Measurements from ENCODE around the gene ZMYND8. TPM values are rescaled to one million over a fixed set of nuclear protein-coding genes. Genes with fewer than 3 reads are reported as not detected.
"Not testable (repeated sequence)": the region's sequence is repeated elsewhere in the genome, so short reads cannot be mapped to it uniquely, and the experiment has no call there.

The ZMYND8 gene
- polyA plus RNA-seq, 3 donors: 41.8 to 44.2 (median 43.6) TPM

- DNase-seq (ENCODE audit: extremely low read depth in 1 of 11, low read depth in 9 of 11, low spot score in 4 of 11): peak in 6 of 11 donors; percentile 11 to 38 (median 29)
Measured at GRCh38 chr20:47205577-47206123, 150.8 kb downstream of the ZMYND8 start.

GRCh38 chr20:47204850-47205122 lies 151.7 kb downstream of the ZMYND8 start:
- DNase-seq (ENCODE audit: extremely low read depth in 1 of 11, low read depth in 9 of 11, low spot score in 4 of 11): not testable (repeated sequence)

- DNase-seq (ENCODE audit: extremely low read depth in 1 of 11, low read depth in 9 of 11, low spot score in 4 of 11): no peak
Measured at GRCh38 chr20:47204008-47204849, 152.3 kb downstream of the ZMYND8 start.

DNA sequence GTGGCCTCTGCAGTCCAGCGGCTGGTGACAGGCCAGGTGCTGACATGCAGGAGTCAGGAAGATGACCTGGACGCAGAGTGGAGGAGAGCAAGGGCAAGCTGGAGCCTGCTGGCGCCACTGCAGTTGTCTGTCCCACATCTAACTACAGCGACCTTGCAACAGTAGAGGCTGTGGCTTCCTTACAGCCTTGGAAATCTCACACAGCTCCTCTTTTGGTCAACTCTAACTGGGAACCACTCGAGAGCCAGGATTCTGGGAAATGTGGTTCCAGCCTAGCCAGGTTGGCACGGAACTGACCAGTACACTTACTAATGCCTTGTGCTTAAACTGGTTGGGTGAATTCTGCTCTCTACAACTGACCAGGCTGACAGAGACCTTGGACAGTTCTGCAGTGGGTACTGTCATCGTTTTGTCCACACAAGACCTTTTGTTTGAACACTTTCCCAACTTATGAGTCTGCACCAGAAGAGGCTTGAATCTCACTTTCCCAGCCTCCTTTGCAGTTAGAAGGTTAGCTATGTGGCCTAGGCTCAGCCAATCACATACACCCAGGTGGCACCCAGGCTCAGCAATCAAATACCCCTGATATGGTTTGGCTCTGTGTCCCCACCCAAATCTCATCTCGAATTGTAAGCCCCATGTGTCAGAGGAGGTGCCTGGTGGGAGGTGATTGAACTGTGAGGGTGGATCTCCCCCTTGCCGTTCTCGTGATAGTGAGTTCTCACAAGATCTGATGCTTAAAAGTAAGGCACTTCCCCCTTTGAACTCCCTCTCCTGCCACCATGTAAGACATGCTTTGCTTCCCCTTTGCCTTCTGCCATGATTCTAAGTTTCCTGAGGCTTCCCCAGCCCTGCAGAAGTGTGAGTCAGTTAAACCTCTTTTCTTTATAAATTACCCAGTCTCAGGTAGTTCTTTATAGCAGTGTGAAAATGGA lies 153.5 kb downstream of the ZMYND8 start:
- no peak for DNase-seq (ENCODE audit: extremely low read depth in 1 of 11, low read depth in 9 of 11, low spot score in 4 of 11)

- DNase-seq (ENCODE audit: extremely low read depth in 1 of 11, low read depth in 9 of 11, low spot score in 4 of 11): no peak
Measured at GRCh38 chr20:47201074-47201730, 155.3 kb downstream of the ZMYND8 start.

GRCh38 chr20:47198996-47199552 lies 157.4 kb downstream of the ZMYND8 start:
- no peak for DNase-seq (ENCODE audit: extremely low read depth in 1 of 11, low read depth in 9 of 11, low spot score in 4 of 11)

- DNase-seq (ENCODE audit: extremely low read depth in 1 of 11, low read depth in 9 of 11, low spot score in 4 of 11): no peak
Measured at GRCh38 chr20:47198254-47198671, 158.2 kb downstream of the ZMYND8 start.

DNA sequence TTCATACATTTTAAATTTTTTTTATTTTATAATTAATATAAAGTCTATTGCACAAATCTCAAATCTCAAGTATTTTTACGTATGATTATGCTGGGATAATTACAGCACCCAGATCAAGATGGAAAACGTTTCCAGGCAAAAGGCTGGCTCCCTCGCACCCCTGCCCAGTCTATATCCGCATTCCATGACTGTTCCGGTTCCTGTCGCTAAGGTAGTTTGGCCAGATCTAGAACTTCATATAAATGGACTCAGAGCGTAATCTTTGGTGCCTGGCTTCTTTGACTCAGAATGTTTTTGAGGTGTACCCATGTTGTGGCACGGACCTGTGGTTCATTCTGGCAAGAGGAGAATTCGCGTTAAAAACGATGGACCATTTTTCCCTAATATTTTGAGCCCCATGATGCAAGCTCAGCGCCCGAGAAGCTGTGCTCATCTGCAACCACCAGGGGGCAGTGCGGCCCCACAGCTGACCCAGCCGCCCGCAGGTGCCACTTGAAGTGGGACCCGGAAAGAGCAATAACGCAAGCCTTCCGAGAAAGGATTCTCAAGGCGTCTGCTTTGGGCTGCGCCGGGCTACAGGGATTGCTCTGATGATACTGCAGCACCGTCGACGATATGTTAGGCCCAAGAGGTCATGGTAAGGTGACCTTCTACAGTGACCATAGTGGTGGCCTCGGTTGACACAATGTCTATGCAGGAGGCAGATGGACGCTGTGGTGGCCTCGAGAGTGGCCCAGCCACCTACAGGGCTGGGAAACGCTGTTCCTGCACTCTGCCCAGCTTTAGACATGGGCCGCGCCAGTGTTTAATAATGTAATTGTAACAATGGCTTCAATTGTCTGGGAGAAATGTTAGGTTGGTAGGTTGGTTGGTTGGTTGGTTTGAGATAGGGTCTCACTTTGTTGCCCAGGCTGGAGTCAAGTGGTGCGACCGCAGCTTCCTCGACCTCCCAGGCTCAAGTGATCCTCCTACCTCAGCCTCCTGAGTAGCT lies 160.1 kb downstream of the ZMYND8 start:
- peak in 9 of 11 donors; percentile 23 to 52 (median 37) for DNase-seq (ENCODE audit: extremely low read depth in 1 of 11, low read depth in 9 of 11, low spot score in 4 of 11)

- DNase-seq (ENCODE audit: extremely low read depth in 1 of 11, low read depth in 9 of 11, low spot score in 4 of 11): no peak
Measured at GRCh38 chr20:47195573-47195972, 160.9 kb downstream of the ZMYND8 start.

DNA sequence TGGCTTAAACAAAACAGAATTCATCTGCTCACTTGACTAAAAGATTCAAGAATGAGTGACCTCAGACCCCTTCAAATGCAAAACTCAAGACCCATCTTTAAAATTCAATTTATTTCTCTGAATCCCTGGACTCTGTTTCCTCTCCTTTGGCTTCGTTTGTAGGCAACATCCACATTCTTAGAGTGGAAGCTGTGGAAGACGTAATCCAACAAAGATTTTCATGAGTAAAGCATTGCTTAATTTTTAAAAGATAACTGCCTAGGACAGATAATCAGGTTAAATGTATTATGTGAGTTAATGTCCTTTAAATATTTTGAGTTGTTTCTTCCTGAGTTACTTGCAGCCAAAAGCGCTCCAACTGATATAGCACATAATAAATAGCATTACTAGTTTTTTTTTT lies 164.5 kb downstream of the ZMYND8 start:
- no peak for DNase-seq (ENCODE audit: extremely low read depth in 1 of 11, low read depth in 9 of 11, low spot score in 4 of 11)

- DNase-seq (ENCODE audit: extremely low read depth in 1 of 11, low read depth in 9 of 11, low spot score in 4 of 11): no peak
Measured at GRCh38 chr20:47191074-47191673, 165.3 kb downstream of the ZMYND8 start.

DNA sequence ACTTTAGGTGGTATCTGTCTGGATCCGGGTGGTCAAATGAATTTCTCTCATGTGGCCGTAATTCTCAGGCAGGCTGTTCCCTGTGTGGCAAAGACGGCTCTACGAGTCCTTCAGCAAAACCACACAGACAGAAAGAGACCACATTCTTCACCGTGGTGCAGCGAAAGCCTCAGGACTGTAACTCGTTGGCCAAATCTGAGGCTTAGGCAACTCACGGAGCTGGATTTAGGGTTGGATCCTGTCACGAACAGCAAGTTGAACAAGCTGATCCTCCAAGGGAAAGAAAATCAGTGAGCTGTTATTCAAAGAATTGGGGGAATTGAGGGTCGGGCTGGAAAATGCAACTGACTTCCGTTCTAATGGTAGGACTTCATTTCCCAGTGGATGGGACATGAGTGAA lies 167.4 kb downstream of the ZMYND8 start:
- DNase-seq (ENCODE audit: extremely low read depth in 1 of 11, low read depth in 9 of 11, low spot score in 4 of 11): no peak

- DNase-seq (ENCODE audit: extremely low read depth in 1 of 11, low read depth in 9 of 11, low spot score in 4 of 11): no peak
Measured at GRCh38 chr20:47188540-47188939, 168.0 kb downstream of the ZMYND8 start.

- no peak for DNase-seq (ENCODE audit: extremely low read depth in 1 of 11, low read depth in 9 of 11, low spot score in 4 of 11)
Measured at GRCh38 chr20:47187450-47188195, 168.9 kb downstream of the ZMYND8 start.

DNA sequence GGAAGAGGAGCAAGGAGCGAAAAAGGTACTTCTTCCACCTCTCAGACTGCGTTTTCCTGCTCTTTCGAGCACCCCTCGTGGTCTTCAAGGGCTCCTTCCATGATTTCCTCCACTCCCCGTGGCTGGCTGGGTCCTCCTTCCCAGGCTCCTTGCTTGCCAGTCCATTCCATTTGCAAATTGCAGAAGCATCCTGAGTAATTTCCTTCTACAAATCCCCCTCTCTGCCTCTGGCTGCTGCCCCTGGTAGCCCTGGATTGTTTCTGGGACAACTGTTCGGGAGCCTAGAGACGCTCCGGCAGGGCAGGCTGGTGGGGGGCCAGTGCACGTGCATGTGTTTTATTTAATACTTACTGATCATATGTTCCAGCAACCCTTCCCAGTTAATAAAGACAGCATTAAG lies 173.1 kb downstream of the ZMYND8 start:
- DNase-seq (ENCODE audit: extremely low read depth in 1 of 11, low read depth in 9 of 11, low spot score in 4 of 11): no peak

GRCh38 chr20:47181056-47181862 lies 175.2 kb downstream of the ZMYND8 start:
- no peak for DNase-seq (ENCODE audit: extremely low read depth in 1 of 11, low read depth in 9 of 11, low spot score in 4 of 11)
